HL-60 (cell line): Measurements from ENCODE around the gene GLYATL3.

Source experiments
- DNase-seq, 2 experiments: peaks; one replicate each; pipeline ENCODE4 v3.0.0-alpha.2; 2010 to 2020; ENCODE audit warnings: low read depth in 1 of 2, low spot score in 1 of 2
- H3K27ac ChIP-seq: fragments of 250-450 bp; sonication (Bioruptor Pico); replicated peaks from 2 replicates; pipeline ENCODE4 v1.5.1; 2020; ENCODE audit warnings: mild to moderate bottlenecking, moderate library complexity
- H3K27me3 ChIP-seq: fragments of 250-450 bp; sonication (Bioruptor Pico); 2 replicates; pipeline ENCODE4 v1.5.1; 2021; ENCODE audit warnings: mild to moderate bottlenecking, moderate library complexity; ENCODE audit not compliant: insufficient read depth, poor library complexity, severe bottlenecking
- H3K4me3 ChIP-seq: replicated peaks from 2 replicates; pipeline ENCODE4 v1.5.1; 2011; ENCODE audit warnings: mild to moderate bottlenecking, control low read depth, low read length; ENCODE audit not compliant: insufficient read depth
- CTCF ChIP-seq: IDR thresholded peaks from one replicate; pipeline ENCODE4 v1.5.1; 2011; ENCODE audit warnings: low read length, control low read depth, inconsistent platforms; ENCODE audit not compliant: insufficient read depth
- GABPA ChIP-seq: IDR thresholded peaks from 2 replicates; pipeline ENCODE4 v1.6.1; 2012; ENCODE audit warnings: low read depth
- POLR2AphosphoS5 ChIP-seq: IDR thresholded peaks from 2 replicates; pipeline ENCODE4 v1.6.1; 2012; ENCODE audit warnings: low read depth
- REST ChIP-seq: IDR thresholded peaks from 2 replicates; pipeline ENCODE4 v1.6.1; 2012; ENCODE audit warnings: low read depth; ENCODE audit not compliant: insufficient replicate concordance
- SPI1 ChIP-seq: IDR thresholded peaks from 2 replicates; pipeline ENCODE4 v1.6.1; 2012; ENCODE audit warnings: low read depth, mild to moderate bottlenecking, borderline replicate concordance

The GLYATL3 gene

DNA sequence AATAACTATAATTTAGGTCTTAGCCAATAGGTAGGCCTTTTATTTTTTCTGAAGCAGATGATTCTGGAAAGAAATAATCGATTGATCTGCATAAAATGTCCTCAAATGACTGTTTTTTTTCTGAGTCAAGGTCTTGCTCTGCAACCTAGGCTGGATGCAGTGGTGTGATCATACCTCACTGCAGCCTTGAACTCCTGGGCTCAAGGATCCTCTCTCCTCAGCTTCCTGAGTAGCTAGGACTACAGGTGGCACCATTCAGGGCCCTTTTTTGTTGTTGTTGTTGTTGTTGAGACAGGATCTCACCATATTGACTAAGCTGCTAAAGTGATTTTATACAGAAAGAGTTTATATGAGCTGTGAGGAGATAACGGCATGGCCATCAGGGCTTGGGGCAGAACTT is 18.2 kb downstream of the GLYATL3 start:
- H3K27me3 ChIP-seq = no peaks in the 10 kb centered on the region
- no peak overlapping the region for H3K27ac ChIP-seq
- no peak for TF ChIP-seq GABPA
- TF ChIP-seq SPI1 = no peak
- TF ChIP-seq CTCF = no peak
- no peak for TF ChIP-seq POLR2AphosphoS5
- no peak for TF ChIP-seq REST
- DNase-seq = no peak
- no peak overlapping the region for H3K4me3 ChIP-seq

GRCh38 chr6:49519660-49520059 is 19.9 kb downstream of the GLYATL3 start:
- Histone ChIP-seq H3K27ac (no peak overlapping the region), H3K4me3 (no peak overlapping the region), H3K27me3 (no peaks in the 10 kb centered on the region)
- DNase-seq = no peak
- no peak for TF ChIP-seq SPI1
- no peak for TF ChIP-seq CTCF
- TF ChIP-seq REST = no peak
- no peak for TF ChIP-seq POLR2AphosphoS5
- TF ChIP-seq GABPA = no peak

DNA sequence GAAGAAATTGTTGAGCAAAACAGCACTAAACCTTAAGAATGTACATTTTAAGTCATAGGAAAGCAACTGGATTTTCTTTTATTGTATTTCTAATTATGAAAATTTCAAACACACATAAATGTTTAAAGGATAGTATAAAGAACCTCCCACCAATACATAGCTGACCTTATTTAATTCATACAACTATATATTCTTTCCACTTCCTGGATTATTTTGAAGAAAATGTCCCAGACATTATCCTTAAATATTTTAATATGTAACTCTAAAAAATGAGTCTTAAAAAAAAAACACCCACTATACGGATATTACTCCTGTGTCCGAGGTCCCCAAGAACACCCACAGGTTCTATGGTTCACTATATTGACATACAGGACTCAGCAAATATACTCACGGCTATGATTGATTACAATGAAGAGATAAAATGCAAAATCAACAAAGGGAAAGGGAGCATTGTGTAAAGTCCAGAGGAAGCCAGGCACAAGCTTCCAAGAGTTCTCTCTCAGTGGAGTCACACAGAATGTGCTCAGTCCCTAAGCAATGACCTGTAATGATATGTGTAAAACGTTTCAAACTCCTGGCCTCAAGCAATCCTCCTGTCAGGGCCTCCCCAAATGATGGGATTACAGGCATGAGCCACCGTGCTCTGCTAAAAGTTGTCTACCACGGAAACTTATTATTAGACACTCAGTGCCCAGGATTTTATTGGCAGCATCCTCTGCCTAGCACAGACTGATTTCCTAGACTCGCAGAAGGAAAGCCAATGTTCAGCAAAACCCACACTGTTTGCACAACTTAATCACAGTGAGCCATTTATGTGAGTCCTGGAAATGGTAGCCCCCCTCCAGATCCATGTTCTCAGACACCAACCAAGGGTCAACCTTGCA is 23.2 kb downstream of the GLYATL3 start:
- no peak for DNase-seq
- H3K27ac ChIP-seq = no peak overlapping the region
- H3K4me3 ChIP-seq = no peak overlapping the region
- TF ChIP-seq POLR2AphosphoS5 (no peak), REST (no peak), SPI1 (no peak), CTCF (no peak), GABPA (no peak)
- no peaks in the 10 kb centered on the region for H3K27me3 ChIP-seq
